BJ (cell line): ENCODE results near the gene CPEB1. TPM values are rescaled to one million over a fixed set of nuclear protein-coding genes. Genes with fewer than 3 reads are reported as not detected.

ENCODE experiments used
- CTCF ChIA-PET: fragments of 350-600 bp; formaldehyde crosslinking; extraction: SDS; loops from one replicate; lab custom pipeline; 2021; ENCODE audit warnings: antibody characterized with exemption, inconsistent platforms; lab: Yijun Ruan, JAX
- POLR2A ChIA-PET: fragments of 300-600 bp; sonication (Branson Sonifier 250); formaldehyde crosslinking; extraction: SDS; loops from one replicate; lab custom pipeline; 2021; ENCODE audit warnings: antibody characterized with exemption; lab: Charles Lee
- DNase-seq: peaks from one replicate; pipeline ENCODE4 v3.0.0-alpha.2; 2011; ENCODE audit warnings: low read depth
- H3K27me3 ChIP-seq: 2 replicates; pipeline ENCODE4 v1.6.0; 2011; ENCODE audit warnings: low read length; ENCODE audit not compliant: control insufficient read depth, insufficient read depth
- H3K36me3 ChIP-seq: 2 replicates; pipeline ENCODE4 v1.5.1; 2011; ENCODE audit warnings: low read length; ENCODE audit not compliant: control insufficient read depth, insufficient read depth
- H3K4me3 ChIP-seq: 2 replicates; pipeline ENCODE4 v1.5.1; 2011; ENCODE audit warnings: low read depth, mild to moderate bottlenecking, control low read depth, low read length
- CTCF ChIP-seq: IDR thresholded peaks from 2 replicates; pipeline ENCODE4 v1.5.1; 2011; ENCODE audit warnings: low read depth, mild to moderate bottlenecking, control low read depth, inconsistent platforms, low read length, moderate library complexity; ENCODE audit not compliant: insufficient read depth
- polyA plus RNA-seq: library from polyadenylated mRNA; depleted of rRNA; stranded (reverse); fragments of >200 nt; gene quantifications from 2 replicates; pipeline ENCODE4 v1.2.3, GENCODE V29; 2011

The CPEB1 gene
- polyA plus RNA-seq, 1 experiment: 4.1 TPM

GRCh38 chr15:82545002-82545401 is 102.2 kb downstream of the CPEB1 start:
- TF ChIP-seq CTCF: no peak
- DNase-seq: no peak
- Histone ChIP-seq H3K27me3 (no peaks in the 10 kb centered on the region), H3K4me3 (no peak overlapping the region), H3K36me3 (no peaks in the 10 kb centered on the region; the same call in 1 of the 2 replicates)
- POLR2A ChIA-PET: no interaction called here
- CTCF ChIA-PET: interaction anchor here (3.0 kb wide), 1 partner anchor 14 kb away, joined by 12 read pairs; no protein-coding TSS in a partner anchor

DNA sequence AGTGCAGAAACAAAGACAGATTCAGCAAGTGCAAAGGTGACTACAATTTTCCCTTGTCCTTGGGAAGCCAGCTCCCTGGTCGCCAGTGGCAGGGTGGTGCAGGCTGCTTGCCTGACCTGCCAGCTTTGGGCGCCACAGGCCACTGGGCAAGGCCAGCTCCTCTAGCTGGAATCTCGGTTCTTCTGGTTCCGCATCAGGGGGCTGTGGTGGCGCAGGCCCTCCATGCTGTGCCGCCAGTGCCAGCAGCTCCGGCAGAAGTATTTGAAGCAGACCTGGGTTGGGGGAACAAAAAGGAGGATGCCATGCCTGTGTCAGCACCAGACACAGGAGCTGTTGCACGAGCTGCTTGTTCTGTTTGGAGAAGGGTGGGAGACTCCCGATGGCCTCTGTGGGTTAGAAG is 102.7 kb downstream of the CPEB1 start:
- TF ChIP-seq CTCF: no peak
- Histone ChIP-seq H3K36me3 (no peaks in the 10 kb centered on the region; the same call in 1 of the 2 replicates), H3K27me3 (no peaks in the 10 kb centered on the region), H3K4me3 (no peak overlapping the region)
- ChIA-PET POLR2A (no interaction called here), CTCF (interaction anchor here (3.0 kb wide), 1 partner anchor 13 kb away, joined by 12 read pairs; no protein-coding TSS in a partner anchor)
- no peak for DNase-seq

GRCh38 chr15:82543160-82543559 is 104.0 kb downstream of the CPEB1 start:
- Histone ChIP-seq H3K4me3 (no peak overlapping the region), H3K36me3 (no peaks in the 10 kb centered on the region; the same call in 1 of the 2 replicates), H3K27me3 (no peaks in the 10 kb centered on the region)
- DNase-seq: peak; percentile 33
- POLR2A ChIA-PET: interaction anchor here (0.8 kb wide), 1 partner anchor 8 kb away, joined by 9 read pairs; no protein-coding TSS in a partner anchor
- CTCF ChIA-PET: interaction anchor here (1.0 to 3.0 kb wide), 3 partner anchors 12 to 457 kb away, joined by 5 to 12 read pairs (median 7); no protein-coding TSS in a partner anchor
- TF ChIP-seq CTCF: no peak

DNA sequence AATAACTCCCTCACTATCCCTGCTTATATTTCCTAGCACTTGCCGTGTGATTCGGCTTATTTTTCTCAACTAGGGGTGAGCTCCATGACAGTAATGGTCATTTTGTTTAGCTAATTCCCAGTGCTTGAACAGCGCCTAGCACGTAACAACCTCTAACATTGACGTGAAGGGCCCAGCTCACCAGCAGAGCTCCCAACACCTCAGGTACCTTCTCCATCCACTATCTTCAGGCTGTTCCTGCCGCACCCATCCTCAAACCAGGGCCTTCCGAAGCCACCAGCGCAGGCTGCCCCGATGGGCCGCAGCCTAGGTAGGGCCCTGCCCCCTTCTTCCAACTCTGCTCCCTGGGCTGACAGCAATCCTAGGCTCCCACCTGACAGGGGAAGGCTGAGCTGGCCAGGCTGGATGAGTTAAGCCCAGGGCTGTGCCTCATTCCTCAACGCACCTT is 106.2 kb downstream of the CPEB1 start:
- TF ChIP-seq CTCF: no peak
- CTCF ChIA-PET: interaction anchor here (0.9 to 2.4 kb wide), 5 partner anchors 10 to 471 kb away, joined by 3 to 25 read pairs (median 4); partner anchors contain the start of gene C15orf40
- Histone ChIP-seq H3K4me3 (peak overlapping the region; percentile 91), H3K36me3 (peaks cover 12% of the 10 kb centered on the region), H3K27me3 (no peaks in the 10 kb centered on the region)
- POLR2A ChIA-PET: interaction anchor here (0.6 to 1.4 kb wide), 4 partner anchors 10 to 529 kb away, joined by 3 to 5 read pairs (median 4); no protein-coding TSS in a partner anchor
- DNase-seq: no peak
